Measurements from ENCODE around the gene BEND3.
"Not testable (repeated sequence)": the region's sequence is repeated elsewhere in the genome, so short reads cannot be mapped to it uniquely, and the experiment has no call there.

Gene BEND3

DNA sequence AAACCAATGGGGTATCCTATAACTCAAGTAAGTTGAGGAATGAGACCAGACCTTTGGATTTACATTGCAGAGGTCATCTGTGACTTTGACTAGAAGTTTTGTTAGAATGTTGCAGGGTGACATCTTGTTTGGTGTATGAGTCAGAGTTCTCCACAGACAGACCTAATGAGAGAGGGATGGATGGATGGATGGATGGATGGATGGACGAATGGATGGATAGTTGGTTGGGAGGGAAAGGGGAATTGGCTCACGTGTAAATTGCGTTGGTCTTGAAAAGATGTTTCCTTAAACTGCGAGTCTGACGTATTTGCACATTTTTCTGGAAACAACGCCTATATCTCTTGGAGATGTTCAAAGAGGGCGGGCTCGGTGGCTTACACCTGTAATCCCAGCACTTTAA lies 88.3 kb downstream of the BEND3 start:
- no peak for DNase-seq

DNA sequence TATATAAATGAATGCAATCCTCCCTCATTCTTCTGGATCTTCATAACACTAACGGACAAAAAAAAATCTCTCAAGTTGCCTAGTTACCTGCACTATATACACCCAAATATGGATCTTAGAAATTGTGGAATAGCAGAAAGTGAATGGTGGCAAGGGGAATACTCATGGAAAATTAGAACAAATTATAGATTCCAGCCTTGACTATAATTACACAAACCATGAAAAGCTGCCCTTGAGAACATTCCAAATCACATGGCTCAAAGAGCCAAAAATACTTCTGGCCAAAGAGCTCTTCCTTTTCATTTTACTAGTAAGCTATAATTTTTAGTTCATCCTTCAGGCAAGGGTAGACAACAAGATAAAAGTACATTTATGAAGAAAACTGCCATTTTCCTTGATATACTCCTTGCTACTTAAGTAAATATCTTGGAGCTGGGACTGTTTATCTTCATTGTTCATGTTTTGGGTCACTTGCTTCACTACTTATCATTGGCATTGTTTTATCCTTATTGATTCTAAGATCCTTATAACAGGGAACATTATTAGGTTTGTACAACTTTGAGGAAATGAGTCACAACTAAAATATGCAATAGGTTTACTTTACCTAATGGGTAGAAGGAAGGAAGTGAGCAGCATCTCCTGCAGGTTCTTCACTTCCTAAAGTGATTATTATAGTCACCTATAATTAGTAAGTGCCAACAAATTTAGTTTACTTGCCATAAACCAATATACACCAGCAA lies 93.7 kb downstream of the BEND3 start:
- DNase-seq: no peak

DNA sequence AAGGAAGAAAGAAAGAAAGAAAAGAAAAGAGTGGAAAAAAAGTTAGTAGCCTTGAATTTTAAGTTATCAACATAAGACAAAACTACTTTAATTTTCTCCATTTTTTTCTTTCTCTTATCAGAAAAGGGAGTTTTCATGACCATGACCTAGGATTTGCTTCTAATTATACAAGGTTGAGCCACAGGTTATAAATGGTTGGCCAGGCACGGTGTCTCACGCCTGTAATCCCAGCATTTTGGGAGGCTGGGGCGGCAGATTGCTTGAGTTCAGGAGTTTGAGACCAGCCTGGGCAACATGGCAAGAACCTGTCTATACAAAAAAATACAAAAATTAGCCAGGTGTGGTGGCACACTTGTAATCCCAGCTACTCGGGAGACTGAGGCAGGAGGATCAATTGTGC lies 95.1 kb downstream of the BEND3 start:
- no peak for DNase-seq

DNA sequence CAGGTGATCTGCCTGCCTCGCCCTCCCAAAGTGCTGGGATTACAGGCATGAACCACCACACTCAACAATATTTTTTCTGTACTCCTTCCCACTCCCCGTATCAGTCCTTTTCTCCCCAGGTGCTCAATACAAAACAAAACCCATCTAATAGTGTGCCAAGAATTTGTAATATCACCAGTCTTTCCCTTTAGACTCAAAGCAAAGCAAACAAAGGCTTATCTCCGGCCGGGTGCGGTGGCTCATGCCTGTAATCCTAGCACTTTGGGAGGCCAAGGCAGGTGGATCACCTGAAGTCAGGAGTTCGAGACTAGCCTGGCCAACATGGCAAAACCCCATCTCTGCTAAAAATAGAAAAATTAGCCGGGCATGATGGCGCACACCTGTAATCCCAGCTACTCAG lies 95.7 kb downstream of the BEND3 start:
- DNase-seq: not testable (repeated sequence)

DNA sequence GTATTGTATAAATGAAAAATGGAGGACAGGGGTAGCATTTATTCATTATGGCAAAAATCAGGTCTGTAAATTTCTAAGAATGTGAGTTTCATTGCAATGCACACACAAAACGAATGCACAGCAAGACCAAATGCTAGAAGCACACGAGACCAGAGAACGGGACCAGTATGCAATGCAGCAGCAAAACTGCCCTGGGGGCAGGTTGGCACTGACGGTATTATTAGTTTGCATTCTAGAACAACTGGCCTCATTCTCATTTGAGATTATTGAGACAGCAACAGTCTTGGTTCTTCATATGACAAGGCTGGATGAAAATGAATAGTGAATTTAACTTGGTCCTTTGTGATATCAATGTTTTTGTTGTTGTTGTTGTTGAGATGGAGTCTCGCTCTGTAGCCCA lies 96.3 kb downstream of the BEND3 start:
- no peak for DNase-seq
